ENCODE results near the gene RBPJL. TPM values are rescaled to one million over a fixed set of nuclear protein-coding genes. Genes with fewer than 3 reads are reported as not detected.

Gene RBPJL
- total and polyA plus RNA-seq, 2 of the 13 experiments (the other 11 are each of a cell fraction or from before 2014, with no cell fraction given) = not detected

DNA sequence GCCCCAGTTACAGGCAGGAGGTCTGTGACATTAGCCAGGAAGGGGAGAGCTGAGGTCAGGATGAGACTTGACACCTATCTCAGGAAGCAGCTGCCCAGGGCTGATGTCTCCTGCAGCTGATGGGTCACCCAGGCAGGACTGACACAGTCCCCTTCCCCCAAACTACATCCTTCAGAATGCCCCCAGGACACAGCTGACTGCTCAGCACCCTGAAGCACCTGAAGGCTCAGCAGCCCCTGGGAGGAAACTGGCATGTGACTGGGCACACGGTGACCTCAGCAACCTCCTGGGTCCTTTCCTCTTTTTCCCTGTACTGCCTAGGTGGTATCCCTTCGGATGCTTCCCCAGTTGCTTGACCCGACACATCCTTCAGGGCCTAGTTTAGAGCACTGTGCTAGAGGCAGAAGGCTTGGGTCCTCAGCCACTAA is 39.7 kb downstream of the RBPJL start (continued):
- no peak for TF ChIP-seq NR2C2 (CRISPR knock-in tag; IDR thresholded peaks at IDR 0.05; ENCODE audit: borderline replicate concordance)
- TF ChIP-seq POGZ (CRISPR knock-in tag; IDR thresholded peaks at IDR 0.05) = no peak
- no peak for TF ChIP-seq ZNF460 (CRISPR knock-in tag; IDR thresholded peaks at IDR 0.05; ENCODE audit: borderline replicate concordance)
- TF ChIP-seq KDM6A (CRISPR knock-in tag; IDR thresholded peaks at IDR 0.05; ENCODE audit: low read depth) = no peak
- TF ChIP-seq, protein P1, sequence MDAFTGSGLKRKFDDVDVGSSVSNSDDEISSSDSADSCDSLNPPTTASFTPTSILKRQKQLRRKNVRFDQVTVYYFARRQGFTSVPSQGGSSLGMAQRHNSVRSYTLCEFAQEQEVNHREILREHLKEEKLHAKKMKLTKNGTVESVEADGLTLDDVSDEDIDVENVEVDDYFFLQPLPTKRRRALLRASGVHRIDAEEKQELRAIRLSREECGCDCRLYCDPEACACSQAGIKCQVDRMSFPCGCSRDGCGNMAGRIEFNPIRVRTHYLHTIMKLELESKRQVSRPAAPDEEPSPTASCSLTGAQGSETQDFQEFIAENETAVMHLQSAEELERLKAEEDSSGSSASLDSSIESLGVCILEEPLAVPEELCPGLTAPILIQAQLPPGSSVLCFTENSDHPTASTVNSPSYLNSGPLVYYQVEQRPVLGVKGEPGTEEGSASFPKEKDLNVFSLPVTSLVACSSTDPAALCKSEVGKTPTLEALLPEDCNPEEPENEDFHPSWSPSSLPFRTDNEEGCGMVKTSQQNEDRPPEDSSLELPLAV (CRISPR knock-in tag; conservative IDR thresholded peaks at IDR 0.05; ENCODE audit: low read depth) = no peak
- TF ChIP-seq TERF1 (CRISPR knock-in tag; IDR thresholded peaks at IDR 0.05) = no peak
- peak; percentile 71; the same call in 1 of the 2 replicates for TF ChIP-seq ZNF772 (CRISPR knock-in tag; IDR thresholded peaks at IDR 0.05)
- TF ChIP-seq PAWR (CRISPR knock-in tag; IDR thresholded peaks at IDR 0.05; ENCODE audit: borderline replicate concordance) = no peak
- no peak for TF ChIP-seq ZNF12 (CRISPR knock-in tag; IDR thresholded peaks at IDR 0.05)
- TF ChIP-seq PPARG (CRISPR knock-in tag; conservative IDR thresholded peaks at IDR 0.05) = 0 out of 2 replicates have a peak, but pooled peaks have one; percentile 8
- TF ChIP-seq RXRA (CRISPR knock-in tag; IDR thresholded peaks at IDR 0.05) = 0 out of 2 replicates have a peak, but pooled peaks have one; percentile 16
- no peak for TF ChIP-seq ZNF136 (CRISPR knock-in tag; IDR thresholded peaks at IDR 0.05; ENCODE audit: low read depth)
- no peak for TF ChIP-seq NR2F1 (CRISPR knock-in tag; IDR thresholded peaks at IDR 0.05)
- TF ChIP-seq, protein P2, sequence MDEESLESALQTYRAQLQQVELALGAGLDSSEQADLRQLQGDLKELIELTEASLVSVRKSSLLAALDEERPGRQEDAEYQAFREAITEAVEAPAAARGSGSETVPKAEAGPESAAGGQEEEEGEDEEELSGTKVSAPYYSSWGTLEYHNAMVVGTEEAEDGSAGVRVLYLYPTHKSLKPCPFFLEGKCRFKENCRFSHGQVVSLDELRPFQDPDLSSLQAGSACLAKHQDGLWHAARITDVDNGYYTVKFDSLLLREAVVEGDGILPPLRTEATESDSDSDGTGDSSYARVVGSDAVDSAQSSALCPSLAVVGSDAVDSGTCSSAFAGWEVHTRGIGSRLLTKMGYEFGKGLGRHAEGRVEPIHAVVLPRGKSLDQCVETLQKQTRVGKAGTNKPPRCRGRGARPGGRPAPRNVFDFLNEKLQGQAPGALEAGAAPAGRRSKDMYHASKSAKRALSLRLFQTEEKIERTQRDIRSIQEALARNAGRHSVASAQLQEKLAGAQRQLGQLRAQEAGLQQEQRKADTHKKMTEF (CRISPR knock-in tag; IDR thresholded peaks at IDR 0.05) = 0 out of 2 replicates have a peak, but pooled peaks have one; percentile 11
- TF ChIP-seq NR1H2 (CRISPR knock-in tag; IDR thresholded peaks at IDR 0.05; ENCODE audit: borderline replicate concordance, low read depth) = no peak
- TF ChIP-seq ZNF264 (CRISPR knock-in tag; IDR thresholded peaks at IDR 0.05) = no peak
- no peak for TF ChIP-seq NR2F2 (IDR thresholded peaks at IDR 0.05; ENCODE audit: borderline replicate concordance, low read depth)
- no peak for TF ChIP-seq PCBP2 (optimal IDR thresholded peaks at IDR 0.05; ENCODE audit: low read depth, low read length, poor library complexity, severe bottlenecking)
- TF ChIP-seq ZNF720 (CRISPR knock-in tag; IDR thresholded peaks at IDR 0.05) = no peak
- TF ChIP-seq SPEN (CRISPR knock-in tag; IDR thresholded peaks at IDR 0.05; ENCODE audit: low read depth) = no peak
- peak; percentile 22; the same call in 1 of the 2 replicates for TF ChIP-seq ZNF441 (CRISPR knock-in tag; IDR thresholded peaks at IDR 0.05; ENCODE audit: borderline replicate concordance)
- TF ChIP-seq, protein P3, sequence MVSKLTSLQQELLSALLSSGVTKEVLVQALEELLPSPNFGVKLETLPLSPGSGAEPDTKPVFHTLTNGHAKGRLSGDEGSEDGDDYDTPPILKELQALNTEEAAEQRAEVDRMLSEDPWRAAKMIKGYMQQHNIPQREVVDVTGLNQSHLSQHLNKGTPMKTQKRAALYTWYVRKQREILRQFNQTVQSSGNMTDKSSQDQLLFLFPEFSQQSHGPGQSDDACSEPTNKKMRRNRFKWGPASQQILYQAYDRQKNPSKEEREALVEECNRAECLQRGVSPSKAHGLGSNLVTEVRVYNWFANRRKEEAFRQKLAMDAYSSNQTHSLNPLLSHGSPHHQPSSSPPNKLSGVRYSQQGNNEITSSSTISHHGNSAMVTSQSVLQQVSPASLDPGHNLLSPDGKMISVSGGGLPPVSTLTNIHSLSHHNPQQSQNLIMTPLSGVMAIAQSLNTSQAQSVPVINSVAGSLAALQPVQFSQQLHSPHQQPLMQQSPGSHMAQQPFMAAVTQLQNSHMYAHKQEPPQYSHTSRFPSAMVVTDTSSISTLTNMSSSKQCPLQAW (CRISPR knock-in tag; IDR thresholded peaks at IDR 0.05) = 0 out of 2 replicates have a peak, but pooled peaks have one; percentile 54
- TF ChIP-seq, protein P4, sequence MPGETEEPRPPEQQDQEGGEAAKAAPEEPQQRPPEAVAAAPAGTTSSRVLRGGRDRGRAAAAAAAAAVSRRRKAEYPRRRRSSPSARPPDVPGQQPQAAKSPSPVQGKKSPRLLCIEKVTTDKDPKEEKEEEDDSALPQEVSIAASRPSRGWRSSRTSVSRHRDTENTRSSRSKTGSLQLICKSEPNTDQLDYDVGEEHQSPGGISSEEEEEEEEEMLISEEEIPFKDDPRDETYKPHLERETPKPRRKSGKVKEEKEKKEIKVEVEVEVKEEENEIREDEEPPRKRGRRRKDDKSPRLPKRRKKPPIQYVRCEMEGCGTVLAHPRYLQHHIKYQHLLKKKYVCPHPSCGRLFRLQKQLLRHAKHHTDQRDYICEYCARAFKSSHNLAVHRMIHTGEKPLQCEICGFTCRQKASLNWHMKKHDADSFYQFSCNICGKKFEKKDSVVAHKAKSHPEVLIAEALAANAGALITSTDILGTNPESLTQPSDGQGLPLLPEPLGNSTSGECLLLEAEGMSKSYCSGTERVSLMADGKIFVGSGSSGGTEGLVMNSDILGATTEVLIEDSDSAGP (CRISPR knock-in tag; IDR thresholded peaks at IDR 0.05; ENCODE audit: borderline replicate concordance) = no peak
- no peak for TF ChIP-seq ZNF3 (CRISPR knock-in tag; IDR thresholded peaks at IDR 0.05)

Data from HepG2 (cell line).